ENCODE results near the gene INSIG2.

INSIG2 gene

DNA sequence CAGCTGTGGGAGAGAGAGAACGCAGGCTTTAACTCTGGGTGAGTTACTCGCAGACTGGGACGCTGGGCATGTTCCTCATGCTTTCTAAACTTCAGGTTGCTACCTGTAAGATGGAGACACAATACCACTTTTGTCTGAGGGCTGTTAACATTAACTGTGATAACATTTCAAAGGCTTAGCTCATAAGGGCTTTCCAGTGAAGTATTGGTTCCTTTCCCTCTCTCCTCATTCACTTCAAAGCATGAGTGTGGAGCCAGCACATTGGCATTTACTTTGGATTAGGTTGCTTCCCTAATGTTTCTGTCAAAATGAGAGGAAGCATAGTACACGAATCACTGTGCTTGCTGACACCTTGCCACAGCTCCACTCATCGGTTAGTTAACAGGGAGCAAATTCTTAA is 30.2 kb downstream of the INSIG2 start:
- in situ Hi-C loops (cut with MboI; ENCODE audit: low pct_unique_long_range_greater_than_20kb, low sequenced_read_pairs, unreplicated experiment) = no loop called here
- TF ChIP-seq CTCF (IDR thresholded peaks at IDR 0.05; ENCODE audit: extremely low read depth, insufficient read depth, missing control alignments) = no peak
- DNase-seq (ENCODE audit: low spot score) = no peak

- DNase-seq (ENCODE audit: low spot score) = no peak
- TF ChIP-seq CTCF (IDR thresholded peaks at IDR 0.05; ENCODE audit: extremely low read depth, insufficient read depth, missing control alignments) = no peak
- in situ Hi-C loops (cut with MboI; ENCODE audit: low pct_unique_long_range_greater_than_20kb, low sequenced_read_pairs, unreplicated experiment) = no loop called here
Observed at GRCh38 chr2:118119158-118119727, 31.0 kb downstream of the INSIG2 start.

- in situ Hi-C loops (cut with MboI; ENCODE audit: low pct_unique_long_range_greater_than_20kb, low sequenced_read_pairs, unreplicated experiment) = no loop called here
- TF ChIP-seq CTCF (IDR thresholded peaks at IDR 0.05; ENCODE audit: extremely low read depth, insufficient read depth, missing control alignments) = no peak
- no peak for DNase-seq (ENCODE audit: low spot score)
Observed at GRCh38 chr2:118119761-118120400, 31.6 kb downstream of the INSIG2 start.

DNA sequence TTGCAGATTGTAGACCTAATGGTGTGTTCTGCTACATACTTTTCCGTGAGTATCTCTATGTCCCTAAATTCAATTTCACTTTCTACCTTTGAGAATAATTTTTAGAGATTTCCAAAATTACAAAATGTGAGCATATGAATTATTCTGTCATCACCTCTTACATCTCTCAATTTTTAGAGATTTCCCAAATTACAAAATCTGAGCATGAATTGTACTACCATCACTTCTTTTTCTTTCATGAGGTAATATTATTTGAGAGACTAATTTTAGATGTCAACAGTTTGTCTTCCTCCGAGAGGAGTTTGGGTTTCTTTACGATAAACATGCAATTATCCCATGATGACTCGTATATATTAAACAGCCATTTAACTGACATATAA is 32.1 kb downstream of the INSIG2 start:
- TF ChIP-seq CTCF (IDR thresholded peaks at IDR 0.05; ENCODE audit: extremely low read depth, insufficient read depth, missing control alignments) = no peak
- DNase-seq (ENCODE audit: low spot score) = no peak
- in situ Hi-C loops (cut with MboI; ENCODE audit: low pct_unique_long_range_greater_than_20kb, low sequenced_read_pairs, unreplicated experiment) = no loop called here

- in situ Hi-C loops (cut with MboI; ENCODE audit: low pct_unique_long_range_greater_than_20kb, low sequenced_read_pairs, unreplicated experiment) = no loop called here
- TF ChIP-seq CTCF (IDR thresholded peaks at IDR 0.05; ENCODE audit: extremely low read depth, insufficient read depth, missing control alignments) = no peak
- DNase-seq (ENCODE audit: low spot score) = no peak
Observed at GRCh38 chr2:118121101-118121500, 32.8 kb downstream of the INSIG2 start.

DNA sequence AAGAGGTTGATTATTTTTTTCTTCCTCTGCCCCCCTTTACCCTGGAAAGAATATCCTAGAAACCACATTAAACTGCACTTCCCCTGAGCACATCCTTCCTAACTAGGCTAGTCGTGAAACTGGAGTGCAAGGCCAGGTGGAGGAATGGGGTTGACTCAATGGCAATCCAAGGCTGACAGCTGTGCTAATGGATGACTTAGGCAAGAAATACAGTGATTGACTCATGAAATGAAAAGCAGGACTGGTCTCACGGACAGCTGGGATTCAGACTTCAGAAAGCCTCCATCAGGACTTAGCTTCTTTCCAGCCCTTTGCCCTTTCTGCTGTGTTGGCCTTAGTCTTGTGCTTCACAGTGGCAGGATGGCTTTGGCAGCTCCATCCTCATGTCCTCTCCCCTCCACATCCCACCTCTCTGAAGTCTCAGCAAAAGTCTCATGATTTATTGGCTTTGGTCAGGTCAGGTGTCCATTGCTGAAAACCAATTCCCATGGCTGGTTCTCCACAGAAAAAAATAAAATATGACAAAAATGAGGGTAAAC is 33.8 kb downstream of the INSIG2 start:
- TF ChIP-seq CTCF (IDR thresholded peaks at IDR 0.05; ENCODE audit: extremely low read depth, insufficient read depth, missing control alignments) = no peak
- in situ Hi-C loops (cut with MboI; ENCODE audit: low pct_unique_long_range_greater_than_20kb, low sequenced_read_pairs, unreplicated experiment) = no loop called here
- DNase-seq (ENCODE audit: low spot score) = no peak

Data from GM13977 (cell line).